Stimulated activated CD4-positive, alpha-beta T cell treated with anti-CD3 and anti-CD28 coated beads, Interleukin-1b, Interleukin-23, amount 100 ng/mL, for 48 hours (primary cell): ENCODE results near the gene TAF4.
"Not testable (repeated sequence)": the region's sequence is repeated elsewhere in the genome, so short reads cannot be mapped to it uniquely, and the experiment has no call there.

ENCODE experiments used
- DNase-seq: peaks from one replicate; pipeline ENCODE4 v3.0.0-alpha.2; 2020

The TAF4 gene

GRCh38 chr20:62079166-62079565 is 13.5 kb upstream of the TAF4 start:
- DNase-seq: no peak

GRCh38 chr20:62073323-62073722 is 7.6 kb upstream of the TAF4 start:
- no peak for DNase-seq

GRCh38 chr20:62071669-62072430 is 6.2 kb upstream of the TAF4 start:
- DNase-seq: not testable (repeated sequence)

- no peak for DNase-seq
These were observed 4.1 kb upstream of the TAF4 start for GRCh38 chr20:62069741-62070216.

- DNase-seq: no peak
These were observed 3.3 kb upstream of the TAF4 start for GRCh38 chr20:62068997-62069396.

- peak; percentile 15 for DNase-seq
These were observed 2.0 kb upstream of the TAF4 start for GRCh38 chr20:62067547-62068260.

- DNase-seq: peak; percentile 9
These were observed 1.3 kb upstream of the TAF4 start for GRCh38 chr20:62066983-62067433.

GRCh38 chr20:62066339-62066982 is 780 bp upstream of the TAF4 start:
- peak; percentile 42 for DNase-seq

GRCh38 chr20:62064770-62065673 is 659 bp downstream of the TAF4 start:
- DNase-seq: peak; percentile 7

GRCh38 chr20:62063981-62064769 is 1.5 kb downstream of the TAF4 start:
- DNase-seq: no peak

GRCh38 chr20:62063315-62063980 is 2.2 kb downstream of the TAF4 start:
- DNase-seq: no peak

- no peak for DNase-seq
These were observed 2.9 kb downstream of the TAF4 start for GRCh38 chr20:62062661-62063314.

GRCh38 chr20:62061851-62062423 is 3.7 kb downstream of the TAF4 start:
- DNase-seq: no peak

- no peak for DNase-seq
These were observed 4.8 kb downstream of the TAF4 start for GRCh38 chr20:62060631-62061541.

- no peak for DNase-seq
These were observed 5.6 kb downstream of the TAF4 start for GRCh38 chr20:62059920-62060630.

GRCh38 chr20:62059401-62059800 is 6.3 kb downstream of the TAF4 start:
- DNase-seq: no peak

- DNase-seq: no peak
These were observed 6.7 kb downstream of the TAF4 start for GRCh38 chr20:62058941-62059340.

GRCh38 chr20:62056975-62057374 is 8.7 kb downstream of the TAF4 start:
- no peak for DNase-seq
